IMR-90 (cell line): ENCODE data around the gene SVOPL. TPM values are rescaled to one million over a fixed set of nuclear protein-coding genes. Genes with fewer than 3 reads are reported as not detected.

Experiments
- ATAC-seq: fragments of 200-7000 bp; cut with Tn5 transposase; 2 replicates; pipeline ENCODE4 v1.9.1; 2020; ENCODE audit warnings: low read depth, mild to moderate bottlenecking, moderate library complexity
- BruUV-seq: library from RNA; stranded (reverse); fragments of 400-500 nt; replicated peaks from 2 replicates; lab custom pipeline; 2021; lab: Mats Ljungman, UMichigan
- CTCF ChIA-PET: fragments of 300-600 bp; formaldehyde crosslinking; extraction: SDS; loops from one replicate; lab custom pipeline; 2021; ENCODE audit warnings: antibody characterized with exemption; lab: Yijun Ruan, JAX
- POLR2A ChIA-PET: fragments of 300-600 bp; sonication (Branson Sonifier 250); formaldehyde crosslinking; loops from one replicate; lab custom pipeline; 2022; ENCODE audit warnings: antibody characterized with exemption; ENCODE audit not compliant: unreplicated experiment; lab: Charles Lee
- DNase-seq: peaks from one replicate; pipeline ENCODE4 v3.0.0; 2013
- H2AFZ ChIP-seq: replicated peaks from 2 replicates; pipeline ENCODE3; 2013; ENCODE audit warnings: low read length, mild to moderate bottlenecking; ENCODE audit not compliant: poor library complexity
- H2AK5ac ChIP-seq: 2 replicates; pipeline ENCODE4 v1.6.1; 2013; ENCODE audit warnings: low read depth, low read length, inconsistent platforms
- H2AK9ac ChIP-seq: replicated peaks from 2 replicates; pipeline ENCODE3; 2013; ENCODE audit warnings: mild to moderate bottlenecking, low read depth, low read length, moderate library complexity; ENCODE audit not compliant: poor library complexity
- H2BK120ac ChIP-seq: 2 replicates; pipeline ENCODE4 v1.6.1; 2013; ENCODE audit warnings: low read depth, low read length, inconsistent platforms
- H2BK15ac ChIP-seq: 3 replicates; pipeline ENCODE4 v1.6.1; 2013; ENCODE audit warnings: low read depth, low read length, inconsistent platforms
- H2BK20ac ChIP-seq: 2 replicates; pipeline ENCODE4 v1.6.1; 2013; ENCODE audit warnings: low read depth, mild to moderate bottlenecking, inconsistent platforms, low read length, moderate library complexity
- H2BK5ac ChIP-seq: 2 replicates; pipeline ENCODE4 v1.6.1; 2013; ENCODE audit warnings: mild to moderate bottlenecking, low read depth, low read length, inconsistent platforms; ENCODE audit not compliant: poor library complexity, severe bottlenecking
- H3K14ac ChIP-seq: replicated peaks from 2 replicates; pipeline ENCODE4 v1.6.1; 2013; ENCODE audit warnings: low read depth, low read length, inconsistent platforms
- H3K18ac ChIP-seq: 2 replicates; pipeline ENCODE4 v1.6.1; 2013; ENCODE audit warnings: low read depth, low read length, control low read depth
- H3K23ac ChIP-seq: 2 replicates; pipeline ENCODE4 v1.6.1; 2013; ENCODE audit warnings: low read depth, low read length, inconsistent platforms
- H3K27ac ChIP-seq: 2 replicates; pipeline ENCODE4 v1.5.1; 2013; ENCODE audit warnings: mild to moderate bottlenecking, control low read depth, low read length; ENCODE audit not compliant: insufficient read depth
- H3K27me3 ChIP-seq: 2 replicates; pipeline ENCODE4 v1.6.1; 2013; ENCODE audit warnings: low read length; ENCODE audit not compliant: control insufficient read depth, insufficient read depth
- H3K36me3 ChIP-seq: 2 replicates; pipeline ENCODE4 v1.6.1; 2013; ENCODE audit warnings: low read length, mixed read lengths; ENCODE audit not compliant: control insufficient read depth, insufficient read depth
- H3K4ac ChIP-seq: 2 replicates; pipeline ENCODE4 v1.6.1; 2013; ENCODE audit warnings: low read depth, low read length, inconsistent platforms
- H3K4me1 ChIP-seq: 2 replicates; pipeline ENCODE4 v1.6.1; 2013; ENCODE audit warnings: low read length, mixed read lengths; ENCODE audit not compliant: control insufficient read depth, insufficient read depth
- H3K4me2 ChIP-seq: 2 replicates; pipeline ENCODE4 v1.6.1; 2013; ENCODE audit warnings: low read depth, mild to moderate bottlenecking, control low read depth, low read length, moderate library complexity
- H3K4me3 ChIP-seq: 2 replicates; pipeline ENCODE4 v1.5.1; 2013; ENCODE audit warnings: low read depth, mild to moderate bottlenecking, control low read depth, low read length, moderate library complexity; ENCODE audit not compliant: insufficient read depth
- H3K56ac ChIP-seq: 2 replicates; pipeline ENCODE4 v1.6.1; 2013; ENCODE audit warnings: low read length, inconsistent platforms; ENCODE audit not compliant: insufficient read depth; ENCODE audit errors: extremely low read depth
- H3K79me1 ChIP-seq, 2 experiments: 2 replicates each; pipeline ENCODE4 v1.6.1; 2013; ENCODE audit warnings: low read length in 2 of 2, inconsistent platforms in 1 of 2, low read depth in 1 of 2
- H3K9ac ChIP-seq: 2 replicates; pipeline ENCODE4 v1.6.1; 2013; ENCODE audit warnings: low read depth, low read length, control low read depth
- H3K9me1 ChIP-seq: 2 replicates; pipeline ENCODE4 v1.6.1; 2013; ENCODE audit warnings: low read length, inconsistent platforms; ENCODE audit not compliant: insufficient read depth
- H3K9me3 ChIP-seq: 2 replicates; pipeline ENCODE4 v1.6.1; 2013; ENCODE audit warnings: low read length; ENCODE audit not compliant: control insufficient read depth, insufficient read depth
- H4K20me1 ChIP-seq: 2 replicates; pipeline ENCODE4 v1.6.1; 2013; ENCODE audit warnings: low read length, inconsistent platforms; ENCODE audit not compliant: insufficient read depth
- H4K5ac ChIP-seq: 2 replicates; pipeline ENCODE4 v1.6.1; 2013; ENCODE audit warnings: mild to moderate bottlenecking, low read depth, low read length, control low read depth
- H4K8ac ChIP-seq, 2 experiments: 2 replicates each; pipeline ENCODE4 v1.6.1; 2013; ENCODE audit warnings: low read depth in 2 of 2, low read length in 2 of 2, control low read depth in 1 of 2, inconsistent platforms in 1 of 2
- H4K91ac ChIP-seq: 2 replicates; pipeline ENCODE4 v1.6.1; 2013; ENCODE audit warnings: low read depth, low read length, inconsistent platforms; ENCODE audit not compliant: insufficient read depth
- BHLHE40 ChIP-seq: fragments of 150-350 bp; IDR thresholded peaks from 2 replicates; pipeline ENCODE4 v1.6.1; 2016; ENCODE audit warnings: mild to moderate bottlenecking, low read depth, low read length
- CEBPB ChIP-seq: IDR thresholded peaks from 2 replicates; pipeline ENCODE4 v1.6.1; 2012; ENCODE audit warnings: low read depth, low read length, improper control_type of control experiment
- CHD1 ChIP-seq: IDR thresholded peaks from 2 replicates; pipeline ENCODE4 v1.6.1; 2012; ENCODE audit warnings: low read depth, low read length, improper control_type of control experiment
- CTCF ChIP-seq: conservative IDR thresholded peaks from 2 replicates; pipeline ENCODE4 v1.5.1; 2012; ENCODE audit warnings: mild to moderate bottlenecking, low read depth, low read length, improper control_type of control experiment
- ELK1 ChIP-seq: fragments of 150-350 bp; IDR thresholded peaks from 2 replicates; pipeline ENCODE4 v1.6.1; 2016; ENCODE audit warnings: low read depth, mild to moderate bottlenecking, low read length, moderate library complexity, borderline replicate concordance
- FOS ChIP-seq: fragments of 150-350 bp; IDR thresholded peaks from 2 replicates; pipeline ENCODE4 v1.6.1; 2016; ENCODE audit warnings: low read depth, low read length
- MAFK ChIP-seq: IDR thresholded peaks from 2 replicates; pipeline ENCODE4 v1.6.1; 2012; ENCODE audit warnings: low read depth, low read length, improper control_type of control experiment
- MAZ ChIP-seq: IDR thresholded peaks from 2 replicates; pipeline ENCODE4 v1.6.1; 2012; ENCODE audit warnings: low read depth, mild to moderate bottlenecking, low read length, improper control_type of control experiment, moderate library complexity, borderline replicate concordance
- MXI1 ChIP-seq: IDR thresholded peaks from 2 replicates; pipeline ENCODE4 v1.6.1; 2012; ENCODE audit warnings: low read depth, mild to moderate bottlenecking, low read length, moderate library complexity, borderline replicate concordance
- NFE2L2 ChIP-seq: fragments of 150-350 bp; IDR thresholded peaks from 2 replicates; pipeline ENCODE4 v1.6.1; 2016; ENCODE audit warnings: low read depth, mild to moderate bottlenecking, low read length
- POLR2A ChIP-seq: IDR thresholded peaks from 2 replicates; pipeline ENCODE4 v1.6.1; 2012; ENCODE audit warnings: mild to moderate bottlenecking, low read depth, low read length
- RAD21 ChIP-seq: IDR thresholded peaks from 2 replicates; pipeline ENCODE4 v1.6.1; 2012; ENCODE audit warnings: low read length, improper control_type of control experiment
- RCOR1 ChIP-seq: IDR thresholded peaks from 2 replicates; pipeline ENCODE4 v1.6.1; 2012; ENCODE audit warnings: mild to moderate bottlenecking, low read length, improper control_type of control experiment; ENCODE audit not compliant: insufficient replicate concordance
- RFX5 ChIP-seq: IDR thresholded peaks from 2 replicates; pipeline ENCODE4 v1.8.0; 2012; ENCODE audit warnings: low read depth, mild to moderate bottlenecking, low read length, moderate library complexity
- SMC3 ChIP-seq: fragments of 150-350 bp; IDR thresholded peaks from 2 replicates; pipeline ENCODE4 v1.6.1; 2016; ENCODE audit warnings: low read depth, mild to moderate bottlenecking, antibody characterized with exemption, low read length, moderate library complexity
- USF2 ChIP-seq: fragments of 150-350 bp; IDR thresholded peaks from 2 replicates; pipeline ENCODE4 v1.6.1; 2017; ENCODE audit warnings: mild to moderate bottlenecking, antibody characterized with exemption, low read length, low read depth
- WGBS, 2 experiments: methylation state at CpG; one replicate each; pipeline versions ENCODE4 v1.1.5 to v1.1.7; 2013; ENCODE audit warnings: missing lambda C conversion rate in 2 of 2; ENCODE audit not compliant: insufficient read length in 1 of 2; ENCODE audit errors: extremely low coverage in 2 of 2; 5-methylcytosine and 5-hydroxymethylcytosine counted together
- dilution Hi-C: fragments of 300-500 bp; cut with HindIII; formaldehyde crosslinking; loops from one replicate; pipeline ENCODE4 v1.14.3; 2018; ENCODE audit warnings: low sequenced_read_pairs; ENCODE audit not compliant: unreplicated experiment
- in situ Hi-C: fragments of 300-500 bp; cut with MboI; formaldehyde crosslinking; loops from 3 replicates; pipeline ENCODE4 v1.14.3; 2019; ENCODE audit warnings: low sequenced_read_pairs, inconsistent platforms, mixed read lengths
- intact Hi-C: fragments of 100-400 bp; cut with micrococcal nuclease; formaldehyde crosslinking; loops from 2 replicates; pipeline ENCODE4 v1.10.0; 2022
- polyA plus RNA-seq, 3 experiments: library from polyadenylated mRNA; depleted of rRNA; stranded (reverse); fragments of >200 nt; gene quantifications; 2 replicates each; pipeline ENCODE4 v1.2.3, GENCODE V29; 2012; ENCODE audit warnings: low replicate concordance in 1 of 3
- total RNA-seq: library from RNA; depleted of rRNA; stranded (reverse); fragments of >200 nt; gene quantifications from 2 replicates; pipeline ENCODE4 v1.2.3, GENCODE V29; 2012

The SVOPL gene
- total and polyA plus RNA-seq, 2 of the 4 experiments (the other 2 are of a cell fraction) = not detected

DNA sequence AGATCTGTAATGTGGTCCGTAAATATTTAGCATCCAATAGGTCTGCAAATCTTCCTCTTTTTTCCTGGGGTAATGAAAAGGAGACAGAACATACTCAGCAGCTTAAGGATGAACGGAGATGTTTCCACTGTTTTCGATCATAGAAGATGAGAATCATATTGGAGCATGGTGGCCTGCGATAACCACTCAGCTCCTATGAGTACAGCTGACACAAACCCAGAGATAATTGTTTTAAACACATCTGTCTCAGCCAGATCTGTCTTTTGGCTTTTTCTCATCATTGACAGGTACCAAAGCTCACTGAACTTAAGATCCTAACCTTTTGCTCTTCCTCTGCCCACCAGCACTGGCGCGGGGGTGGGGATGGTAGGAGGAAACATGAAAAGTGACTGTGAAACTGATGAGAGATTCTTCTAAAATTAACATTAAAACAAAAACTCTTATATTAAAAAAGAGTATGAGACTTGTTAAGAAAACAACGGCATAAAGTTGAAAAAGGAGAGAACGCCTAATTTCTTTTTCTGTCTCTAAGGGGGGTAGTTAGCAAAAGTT lies 71.0 kb downstream of the SVOPL start:
- Histone ChIP-seq H3K36me3 (no peaks in the 10 kb centered on the region), H2AK5ac (no peak overlapping the region), H3K4me3 (no peak overlapping the region), H2BK20ac (no peak overlapping the region), H3K56ac (no peak overlapping the region), H3K27me3 (no peaks in the 10 kb centered on the region), H3K27ac (no peak overlapping the region), H2BK5ac (no peak overlapping the region), H4K91ac (no peak overlapping the region), H3K14ac (no peak overlapping the region), H3K9me3 (peaks cover 2% of the 10 kb centered on the region; the same call in 1 of the 2 replicates), H4K5ac (no peak overlapping the region), H3K9me1 (no peaks in the 10 kb centered on the region), H2BK15ac (no peak overlapping the region), H2AK9ac (no peak overlapping the region), H3K4me2 (no peak overlapping the region), H2AFZ (no peak overlapping the region), H3K79me1 (no peaks in the 10 kb centered on the region), H3K9ac (no peak overlapping the region), H2BK120ac (no peak overlapping the region), H4K8ac (no peak overlapping the region), H3K23ac (no peak overlapping the region), H3K4ac (no peak overlapping the region), H4K20me1 (no peaks in the 10 kb centered on the region), H3K4me1 (no peaks in the 10 kb centered on the region), H3K18ac (no peak overlapping the region)
- BruUV-seq = no TSS peak
- no peak for TF ChIP-seq RCOR1
- no peak for TF ChIP-seq FOS
- TF ChIP-seq ELK1 = no peak
- no peak for TF ChIP-seq SMC3
- no peak for TF ChIP-seq CHD1
- no peak for TF ChIP-seq MXI1
- no peak for TF ChIP-seq MAFK
- TF ChIP-seq RFX5 = no peak
- no peak for TF ChIP-seq MAZ
- TF ChIP-seq USF2 = no peak
- no peak for TF ChIP-seq RAD21
- TF ChIP-seq CEBPB = no peak
- no peak for TF ChIP-seq NFE2L2
- no peak for TF ChIP-seq BHLHE40
- no peak for TF ChIP-seq POLR2A
- TF ChIP-seq CTCF = no peak
- dilution Hi-C loops (no loop called here), intact Hi-C loops (no loop called here), in situ Hi-C loops (no loop called here)
- DNase-seq (no peak), ATAC-seq (no peak)
- POLR2A ChIA-PET = no interaction called here
- CTCF ChIA-PET = no interaction called here
- WGBS, 2 experiments = no CpG with 5 or more reads among the region's 8 CpGs
